Measurements from ENCODE around the gene TELO2.

DNA sequence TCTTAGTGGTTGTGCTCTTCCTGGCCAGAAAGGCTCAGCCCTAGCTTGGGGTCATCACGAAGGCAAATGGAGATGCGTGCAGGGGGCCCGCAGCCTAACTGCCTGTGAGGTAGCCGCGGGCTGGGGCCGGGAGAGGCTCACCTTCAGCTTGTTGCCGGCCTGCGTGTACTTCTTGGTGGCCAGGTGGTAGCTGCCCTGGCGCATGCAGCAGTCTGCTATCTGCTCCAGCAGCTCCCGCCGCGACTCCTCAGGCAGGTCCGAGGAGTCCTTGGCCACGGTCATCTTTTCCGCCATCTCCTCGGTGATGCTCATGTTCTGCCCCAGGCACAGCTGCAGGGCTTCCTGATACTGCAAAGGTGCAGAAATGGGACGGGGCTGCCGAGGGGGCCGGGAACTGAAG is 27.3 kb downstream of the TELO2 start:
- TF ChIP-seq TAF1 (conservative IDR thresholded peaks at IDR 0.05) (no peak), SP1 (IDR thresholded peaks at IDR 0.05) (no peak), EGR1 (IDR thresholded peaks at IDR 0.05; ENCODE audit: low read depth in 2 of 2) (no peak), RAD21 (IDR thresholded peaks at IDR 0.05) (no peak), FOXA1 (IDR thresholded peaks at IDR 0.05) (no peak), YY1 (IDR thresholded peaks at IDR 0.05) (no peak)
- TF ChIP-seq, protein P1, sequence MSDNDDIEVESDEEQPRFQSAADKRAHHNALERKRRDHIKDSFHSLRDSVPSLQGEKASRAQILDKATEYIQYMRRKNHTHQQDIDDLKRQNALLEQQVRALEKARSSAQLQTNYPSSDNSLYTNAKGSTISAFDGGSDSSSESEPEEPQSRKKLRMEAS (IDR thresholded peaks at IDR 0.05): no peak
- TF ChIP-seq, protein P2, sequence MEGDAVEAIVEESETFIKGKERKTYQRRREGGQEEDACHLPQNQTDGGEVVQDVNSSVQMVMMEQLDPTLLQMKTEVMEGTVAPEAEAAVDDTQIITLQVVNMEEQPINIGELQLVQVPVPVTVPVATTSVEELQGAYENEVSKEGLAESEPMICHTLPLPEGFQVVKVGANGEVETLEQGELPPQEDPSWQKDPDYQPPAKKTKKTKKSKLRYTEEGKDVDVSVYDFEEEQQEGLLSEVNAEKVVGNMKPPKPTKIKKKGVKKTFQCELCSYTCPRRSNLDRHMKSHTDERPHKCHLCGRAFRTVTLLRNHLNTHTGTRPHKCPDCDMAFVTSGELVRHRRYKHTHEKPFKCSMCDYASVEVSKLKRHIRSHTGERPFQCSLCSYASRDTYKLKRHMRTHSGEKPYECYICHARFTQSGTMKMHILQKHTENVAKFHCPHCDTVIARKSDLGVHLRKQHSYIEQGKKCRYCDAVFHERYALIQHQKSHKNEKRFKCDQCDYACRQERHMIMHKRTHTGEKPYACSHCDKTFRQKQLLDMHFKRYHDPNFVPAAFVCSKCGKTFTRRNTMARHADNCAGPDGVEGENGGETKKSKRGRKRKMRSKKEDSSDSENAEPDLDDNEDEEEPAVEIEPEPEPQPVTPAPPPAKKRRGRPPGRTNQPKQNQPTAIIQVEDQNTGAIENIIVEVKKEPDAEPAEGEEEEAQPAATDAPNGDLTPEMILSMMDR (IDR thresholded peaks at IDR 0.05; ENCODE audit: low read depth, low read length, missing input control): no peak
- TF ChIP-seq, protein P3, sequence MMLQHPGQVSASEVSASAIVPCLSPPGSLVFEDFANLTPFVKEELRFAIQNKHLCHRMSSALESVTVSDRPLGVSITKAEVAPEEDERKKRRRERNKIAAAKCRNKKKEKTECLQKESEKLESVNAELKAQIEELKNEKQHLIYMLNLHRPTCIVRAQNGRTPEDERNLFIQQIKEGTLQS (IDR thresholded peaks at IDR 0.05): no peak
- TF ChIP-seq, protein P4, sequence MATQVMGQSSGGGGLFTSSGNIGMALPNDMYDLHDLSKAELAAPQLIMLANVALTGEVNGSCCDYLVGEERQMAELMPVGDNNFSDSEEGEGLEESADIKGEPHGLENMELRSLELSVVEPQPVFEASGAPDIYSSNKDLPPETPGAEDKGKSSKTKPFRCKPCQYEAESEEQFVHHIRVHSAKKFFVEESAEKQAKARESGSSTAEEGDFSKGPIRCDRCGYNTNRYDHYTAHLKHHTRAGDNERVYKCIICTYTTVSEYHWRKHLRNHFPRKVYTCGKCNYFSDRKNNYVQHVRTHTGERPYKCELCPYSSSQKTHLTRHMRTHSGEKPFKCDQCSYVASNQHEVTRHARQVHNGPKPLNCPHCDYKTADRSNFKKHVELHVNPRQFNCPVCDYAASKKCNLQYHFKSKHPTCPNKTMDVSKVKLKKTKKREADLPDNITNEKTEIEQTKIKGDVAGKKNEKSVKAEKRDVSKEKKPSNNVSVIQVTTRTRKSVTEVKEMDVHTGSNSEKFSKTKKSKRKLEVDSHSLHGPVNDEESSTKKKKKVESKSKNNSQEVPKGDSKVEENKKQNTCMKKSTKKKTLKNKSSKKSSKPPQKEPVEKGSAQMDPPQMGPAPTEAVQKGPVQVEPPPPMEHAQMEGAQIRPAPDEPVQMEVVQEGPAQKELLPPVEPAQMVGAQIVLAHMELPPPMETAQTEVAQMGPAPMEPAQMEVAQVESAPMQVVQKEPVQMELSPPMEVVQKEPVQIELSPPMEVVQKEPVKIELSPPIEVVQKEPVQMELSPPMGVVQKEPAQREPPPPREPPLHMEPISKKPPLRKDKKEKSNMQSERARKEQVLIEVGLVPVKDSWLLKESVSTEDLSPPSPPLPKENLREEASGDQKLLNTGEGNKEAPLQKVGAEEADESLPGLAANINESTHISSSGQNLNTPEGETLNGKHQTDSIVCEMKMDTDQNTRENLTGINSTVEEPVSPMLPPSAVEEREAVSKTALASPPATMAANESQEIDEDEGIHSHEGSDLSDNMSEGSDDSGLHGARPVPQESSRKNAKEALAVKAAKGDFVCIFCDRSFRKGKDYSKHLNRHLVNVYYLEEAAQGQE (IDR thresholded peaks at IDR 0.05): no peak
